ENCODE results near the gene EI24. TPM values are rescaled to one million over a fixed set of nuclear protein-coding genes. Genes with fewer than 3 reads are reported as not detected.

EI24 gene
- total and polyA plus RNA-seq, 2 experiments from 2014 or later, result 132 to 174 TPM

DNA sequence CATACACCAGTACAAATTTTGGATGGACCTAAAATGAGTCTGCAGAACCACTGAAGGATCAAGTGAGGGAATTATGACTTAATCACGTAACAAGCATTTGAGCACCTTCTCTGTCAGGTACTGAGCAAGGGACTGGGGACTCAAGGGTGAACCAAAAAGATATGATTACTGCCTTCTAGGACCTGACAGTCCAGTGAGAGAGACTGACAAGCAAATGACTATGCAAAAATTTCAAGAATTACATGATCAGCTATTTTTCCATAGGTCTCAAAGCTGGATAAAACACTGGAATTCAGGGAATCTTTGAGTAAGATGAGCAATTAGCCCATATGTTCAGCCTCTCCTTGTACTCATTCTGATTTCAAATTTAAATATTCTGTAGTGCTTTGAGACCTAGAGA, 18.2 kb downstream of the EI24 start (continued):
- TF ChIP-seq, protein P1, sequence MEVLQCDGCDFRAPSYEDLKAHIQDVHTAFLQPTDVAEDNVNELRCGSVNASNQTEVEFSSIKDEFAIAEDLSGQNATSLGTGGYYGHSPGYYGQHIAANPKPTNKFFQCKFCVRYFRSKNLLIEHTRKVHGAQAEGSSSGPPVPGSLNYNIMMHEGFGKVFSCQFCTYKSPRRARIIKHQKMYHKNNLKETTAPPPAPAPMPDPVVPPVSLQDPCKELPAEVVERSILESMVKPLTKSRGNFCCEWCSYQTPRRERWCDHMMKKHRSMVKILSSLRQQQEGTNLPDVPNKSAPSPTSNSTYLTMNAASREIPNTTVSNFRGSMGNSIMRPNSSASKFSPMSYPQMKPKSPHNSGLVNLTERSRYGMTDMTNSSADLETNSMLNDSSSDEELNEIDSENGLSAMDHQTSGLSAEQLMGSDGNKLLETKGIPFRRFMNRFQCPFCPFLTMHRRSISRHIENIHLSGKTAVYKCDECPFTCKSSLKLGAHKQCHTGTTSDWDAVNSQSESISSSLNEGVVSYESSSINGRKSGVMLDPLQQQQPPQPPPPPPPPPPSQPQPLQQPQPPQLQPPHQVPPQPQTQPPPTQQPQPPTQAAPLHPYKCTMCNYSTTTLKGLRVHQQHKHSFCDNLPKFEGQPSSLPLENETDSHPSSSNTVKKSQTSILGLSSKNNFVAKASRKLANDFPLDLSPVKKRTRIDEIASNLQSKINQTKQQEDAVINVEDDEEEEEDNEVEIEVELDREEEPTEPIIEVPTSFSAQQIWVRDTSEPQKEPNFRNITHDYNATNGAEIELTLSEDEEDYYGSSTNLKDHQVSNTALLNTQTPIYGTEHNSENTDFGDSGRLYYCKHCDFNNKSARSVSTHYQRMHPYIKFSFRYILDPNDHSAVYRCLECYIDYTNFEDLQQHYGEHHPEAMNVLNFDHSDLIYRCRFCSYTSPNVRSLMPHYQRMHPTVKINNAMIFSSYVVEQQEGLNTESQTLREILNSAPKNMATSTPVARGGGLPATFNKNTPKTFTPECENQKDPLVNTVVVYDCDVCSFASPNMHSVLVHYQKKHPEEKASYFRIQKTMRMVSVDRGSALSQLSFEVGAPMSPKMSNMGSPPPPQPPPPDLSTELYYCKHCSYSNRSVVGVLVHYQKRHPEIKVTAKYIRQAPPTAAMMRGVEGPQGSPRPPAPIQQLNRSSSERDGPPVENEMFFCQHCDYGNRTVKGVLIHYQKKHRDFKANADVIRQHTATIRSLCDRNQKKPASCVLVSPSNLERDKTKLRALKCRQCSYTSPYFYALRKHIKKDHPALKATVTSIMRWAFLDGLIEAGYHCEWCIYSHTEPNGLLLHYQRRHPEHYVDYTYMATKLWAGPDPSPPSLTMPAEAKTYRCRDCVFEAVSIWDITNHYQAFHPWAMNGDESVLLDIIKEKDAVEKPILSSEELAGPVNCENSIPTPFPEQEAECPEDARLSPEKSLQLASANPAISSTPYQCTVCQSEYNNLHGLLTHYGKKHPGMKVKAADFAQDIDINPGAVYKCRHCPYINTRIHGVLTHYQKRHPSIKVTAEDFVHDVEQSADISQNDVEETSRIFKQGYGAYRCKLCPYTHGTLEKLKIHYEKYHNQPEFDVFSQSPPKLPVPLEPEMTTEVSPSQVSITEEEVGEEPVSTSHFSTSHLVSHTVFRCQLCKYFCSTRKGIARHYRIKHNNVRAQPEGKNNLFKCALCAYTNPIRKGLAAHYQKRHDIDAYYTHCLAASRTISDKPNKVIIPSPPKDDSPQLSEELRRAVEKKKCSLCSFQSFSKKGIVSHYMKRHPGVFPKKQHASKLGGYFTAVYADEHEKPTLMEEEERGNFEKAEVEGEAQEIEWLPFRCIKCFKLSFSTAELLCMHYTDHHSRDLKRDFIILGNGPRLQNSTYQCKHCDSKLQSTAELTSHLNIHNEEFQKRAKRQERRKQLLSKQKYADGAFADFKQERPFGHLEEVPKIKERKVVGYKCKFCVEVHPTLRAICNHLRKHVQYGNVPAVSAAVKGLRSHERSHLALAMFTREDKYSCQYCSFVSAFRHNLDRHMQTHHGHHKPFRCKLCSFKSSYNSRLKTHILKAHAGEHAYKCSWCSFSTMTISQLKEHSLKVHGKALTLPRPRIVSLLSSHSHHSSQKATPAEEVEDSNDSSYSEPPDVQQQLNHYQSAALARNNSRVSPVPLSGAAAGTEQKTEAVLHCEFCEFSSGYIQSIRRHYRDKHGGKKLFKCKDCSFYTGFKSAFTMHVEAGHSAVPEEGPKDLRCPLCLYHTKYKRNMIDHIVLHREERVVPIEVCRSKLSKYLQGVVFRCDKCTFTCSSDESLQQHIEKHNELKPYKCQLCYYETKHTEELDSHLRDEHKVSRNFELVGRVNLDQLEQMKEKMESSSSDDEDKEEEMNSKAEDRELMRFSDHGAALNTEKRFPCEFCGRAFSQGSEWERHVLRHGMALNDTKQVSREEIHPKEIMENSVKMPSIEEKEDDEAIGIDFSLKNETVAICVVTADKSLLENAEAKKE (CRISPR knock-in tag; IDR thresholded peaks at IDR 0.05), result no peak
- TF ChIP-seq ZNF331 (CRISPR knock-in tag; IDR thresholded peaks at IDR 0.05; ENCODE audit: low read depth), result no peak
- no peak for TF ChIP-seq CREB1 (CRISPR knock-in tag; IDR thresholded peaks at IDR 0.05; ENCODE audit: low read depth)
- no peak for TF ChIP-seq POLR2AphosphoS5 (IDR thresholded peaks at IDR 0.05; ENCODE audit: low read depth)
- TF ChIP-seq JUNB (IDR thresholded peaks at IDR 0.05; ENCODE audit: unreplicated experiment), result no peak
- no peak for TF ChIP-seq EZH2phosphoT487 (IDR thresholded peaks at IDR 0.05; ENCODE audit: unreplicated experiment)
- TF ChIP-seq, protein P2, sequence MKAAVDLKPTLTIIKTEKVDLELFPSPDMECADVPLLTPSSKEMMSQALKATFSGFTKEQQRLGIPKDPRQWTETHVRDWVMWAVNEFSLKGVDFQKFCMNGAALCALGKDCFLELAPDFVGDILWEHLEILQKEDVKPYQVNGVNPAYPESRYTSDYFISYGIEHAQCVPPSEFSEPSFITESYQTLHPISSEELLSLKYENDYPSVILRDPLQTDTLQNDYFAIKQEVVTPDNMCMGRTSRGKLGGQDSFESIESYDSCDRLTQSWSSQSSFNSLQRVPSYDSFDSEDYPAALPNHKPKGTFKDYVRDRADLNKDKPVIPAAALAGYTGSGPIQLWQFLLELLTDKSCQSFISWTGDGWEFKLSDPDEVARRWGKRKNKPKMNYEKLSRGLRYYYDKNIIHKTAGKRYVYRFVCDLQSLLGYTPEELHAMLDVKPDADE (IDR thresholded peaks at IDR 0.05), result no peak

DNA sequence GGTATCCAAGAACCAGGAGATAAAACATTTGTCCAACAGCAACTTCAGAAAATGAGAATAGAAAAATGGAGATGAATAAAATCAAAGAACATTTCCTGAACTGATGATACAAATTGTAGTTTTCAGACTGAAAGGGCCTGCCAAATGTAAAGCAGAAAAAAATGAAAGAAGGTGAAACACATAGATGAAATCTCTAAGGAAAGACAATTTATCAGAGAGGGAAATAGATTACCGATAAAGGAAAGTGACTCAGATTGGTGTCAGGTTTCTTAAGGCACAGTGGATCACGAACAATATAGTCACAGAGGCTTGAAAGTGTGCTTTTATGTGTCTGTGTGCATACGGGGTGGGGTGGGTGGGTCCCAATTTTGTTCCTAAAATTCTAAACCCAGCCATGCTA, 19.2 kb downstream of the EI24 start:
- H3K9me3 Mint-ChIP-seq, result no peaks in the 10 kb centered on the region
- H3K27me3 ChIP-seq (ENCODE audit: insufficient read depth), result no peaks in the 10 kb centered on the region
- H3K79me2 ChIP-seq (replicated peaks; ENCODE audit: insufficient read depth), result peaks cover 6% of the 10 kb centered on the region
- H3K36me3 ChIP-seq (ENCODE audit: insufficient read depth), result peaks cover 11% of the 10 kb centered on the region
- peaks cover 5% of the 10 kb centered on the region for H3K4me1 Mint-ChIP-seq
- H3K4me2 ChIP-seq, result no peak overlapping the region
- ATAC-seq (no peak), DNase-seq (ENCODE audit: low spot score) (no peak)
- no peak overlapping the region for H3K4me3 Mint-ChIP-seq
- no peak overlapping the region for H3K4me3 ChIP-seq
- H3K9me2 ChIP-seq (ENCODE audit: insufficient read depth), result no peaks in the 10 kb centered on the region
- no peak overlapping the region for H2AFZ ChIP-seq
- peaks cover 17% of the 10 kb centered on the region for H3K36me3 Mint-ChIP-seq (ENCODE audit: low read depth)
- H4K20me1 ChIP-seq (replicated peaks; ENCODE audit: insufficient read depth), result no peaks in the 10 kb centered on the region; the same call in 1 of the 2 replicates
- H3K4me1 ChIP-seq (ENCODE audit: insufficient read depth), result 0 out of 2 replicates have a peak, but pooled peaks cover 4% of the 10 kb centered on the region
- H3K27me3 Mint-ChIP-seq (ENCODE audit: insufficient read depth, low read depth, poor library complexity), result peaks cover 3% of the 10 kb centered on the region
- H3K27ac ChIP-seq (ENCODE audit: low read depth), result no peak overlapping the region
- H3K27ac Mint-ChIP-seq, result no peak overlapping the region
- H3F3A ChIP-seq (replicated peaks; ENCODE audit: low read depth), result 0 out of 2 replicates have a peak, but pooled peaks cover 2% of the 10 kb centered on the region
- TF ChIP-seq, protein P2 (IDR thresholded peaks at IDR 0.05), result no peak
- TF ChIP-seq STAT1 (IDR thresholded peaks at IDR 0.05; ENCODE audit: unreplicated experiment) (no peak), ZNF331 (CRISPR knock-in tag; IDR thresholded peaks at IDR 0.05; ENCODE audit: low read depth) (no peak), CREB1 (CRISPR knock-in tag; IDR thresholded peaks at IDR 0.05; ENCODE audit: low read depth) (no peak), JUNB (IDR thresholded peaks at IDR 0.05; ENCODE audit: unreplicated experiment) (no peak), EZH2 (IDR thresholded peaks at IDR 0.05; ENCODE audit: low read depth, unreplicated experiment) (no peak)
- TF ChIP-seq, protein P3, sequence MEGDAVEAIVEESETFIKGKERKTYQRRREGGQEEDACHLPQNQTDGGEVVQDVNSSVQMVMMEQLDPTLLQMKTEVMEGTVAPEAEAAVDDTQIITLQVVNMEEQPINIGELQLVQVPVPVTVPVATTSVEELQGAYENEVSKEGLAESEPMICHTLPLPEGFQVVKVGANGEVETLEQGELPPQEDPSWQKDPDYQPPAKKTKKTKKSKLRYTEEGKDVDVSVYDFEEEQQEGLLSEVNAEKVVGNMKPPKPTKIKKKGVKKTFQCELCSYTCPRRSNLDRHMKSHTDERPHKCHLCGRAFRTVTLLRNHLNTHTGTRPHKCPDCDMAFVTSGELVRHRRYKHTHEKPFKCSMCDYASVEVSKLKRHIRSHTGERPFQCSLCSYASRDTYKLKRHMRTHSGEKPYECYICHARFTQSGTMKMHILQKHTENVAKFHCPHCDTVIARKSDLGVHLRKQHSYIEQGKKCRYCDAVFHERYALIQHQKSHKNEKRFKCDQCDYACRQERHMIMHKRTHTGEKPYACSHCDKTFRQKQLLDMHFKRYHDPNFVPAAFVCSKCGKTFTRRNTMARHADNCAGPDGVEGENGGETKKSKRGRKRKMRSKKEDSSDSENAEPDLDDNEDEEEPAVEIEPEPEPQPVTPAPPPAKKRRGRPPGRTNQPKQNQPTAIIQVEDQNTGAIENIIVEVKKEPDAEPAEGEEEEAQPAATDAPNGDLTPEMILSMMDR (conservative IDR thresholded peaks at IDR 0.05; ENCODE audit: low read depth in 2 of 2), result no peak
- TF ChIP-seq, protein P4, sequence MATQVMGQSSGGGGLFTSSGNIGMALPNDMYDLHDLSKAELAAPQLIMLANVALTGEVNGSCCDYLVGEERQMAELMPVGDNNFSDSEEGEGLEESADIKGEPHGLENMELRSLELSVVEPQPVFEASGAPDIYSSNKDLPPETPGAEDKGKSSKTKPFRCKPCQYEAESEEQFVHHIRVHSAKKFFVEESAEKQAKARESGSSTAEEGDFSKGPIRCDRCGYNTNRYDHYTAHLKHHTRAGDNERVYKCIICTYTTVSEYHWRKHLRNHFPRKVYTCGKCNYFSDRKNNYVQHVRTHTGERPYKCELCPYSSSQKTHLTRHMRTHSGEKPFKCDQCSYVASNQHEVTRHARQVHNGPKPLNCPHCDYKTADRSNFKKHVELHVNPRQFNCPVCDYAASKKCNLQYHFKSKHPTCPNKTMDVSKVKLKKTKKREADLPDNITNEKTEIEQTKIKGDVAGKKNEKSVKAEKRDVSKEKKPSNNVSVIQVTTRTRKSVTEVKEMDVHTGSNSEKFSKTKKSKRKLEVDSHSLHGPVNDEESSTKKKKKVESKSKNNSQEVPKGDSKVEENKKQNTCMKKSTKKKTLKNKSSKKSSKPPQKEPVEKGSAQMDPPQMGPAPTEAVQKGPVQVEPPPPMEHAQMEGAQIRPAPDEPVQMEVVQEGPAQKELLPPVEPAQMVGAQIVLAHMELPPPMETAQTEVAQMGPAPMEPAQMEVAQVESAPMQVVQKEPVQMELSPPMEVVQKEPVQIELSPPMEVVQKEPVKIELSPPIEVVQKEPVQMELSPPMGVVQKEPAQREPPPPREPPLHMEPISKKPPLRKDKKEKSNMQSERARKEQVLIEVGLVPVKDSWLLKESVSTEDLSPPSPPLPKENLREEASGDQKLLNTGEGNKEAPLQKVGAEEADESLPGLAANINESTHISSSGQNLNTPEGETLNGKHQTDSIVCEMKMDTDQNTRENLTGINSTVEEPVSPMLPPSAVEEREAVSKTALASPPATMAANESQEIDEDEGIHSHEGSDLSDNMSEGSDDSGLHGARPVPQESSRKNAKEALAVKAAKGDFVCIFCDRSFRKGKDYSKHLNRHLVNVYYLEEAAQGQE (IDR thresholded peaks at IDR 0.05; ENCODE audit: unreplicated experiment), result no peak
